Calu3 (cell line): ENCODE data around the gene CYB561D2. TPM values are rescaled to one million over a fixed set of nuclear protein-coding genes. Genes with fewer than 3 reads are reported as not detected.

Experiments
- BruUV-seq: library from RNA; stranded (reverse); fragments of 400-500 nt; replicated peaks from 2 replicates; lab custom pipeline; 2021; lab: Mats Ljungman, UMichigan
- CTCF ChIA-PET: fragments of 300-600 bp; sonication (Branson Sonifier 250); formaldehyde crosslinking; loops from one replicate; lab custom pipeline; 2022; ENCODE audit warnings: antibody characterized with exemption; lab: Charles Lee
- DNase-seq: peaks from one replicate; pipeline ENCODE4 v3.0.0; 2022
- H3K27ac Mint-ChIP-seq: one replicate; pipeline ENCODE4 v1.8.0; 2022; ENCODE audit warnings: mixed read lengths; ENCODE audit not compliant: unreplicated experiment
- H3K27me3 Mint-ChIP-seq: one replicate; pipeline ENCODE4 v1.8.0; 2022; ENCODE audit warnings: mixed read lengths; ENCODE audit not compliant: unreplicated experiment
- H3K36me3 Mint-ChIP-seq: one replicate; pipeline ENCODE4 v1.8.0; 2022; ENCODE audit warnings: mild to moderate bottlenecking, moderate library complexity, mixed read lengths; ENCODE audit not compliant: insufficient read depth, unreplicated experiment
- H3K4me1 Mint-ChIP-seq: one replicate; pipeline ENCODE4 v1.8.0; 2022; ENCODE audit warnings: mild to moderate bottlenecking, low read depth, mixed read lengths; ENCODE audit not compliant: unreplicated experiment
- H3K4me3 Mint-ChIP-seq: one replicate; pipeline ENCODE4 v1.8.0; 2022; ENCODE audit warnings: mild to moderate bottlenecking, low read depth, moderate library complexity, mixed read lengths; ENCODE audit not compliant: unreplicated experiment
- H3K9me3 Mint-ChIP-seq: one replicate; pipeline ENCODE4 v1.8.0; 2022; ENCODE audit warnings: low read depth, mixed read lengths; ENCODE audit not compliant: unreplicated experiment
- intact Hi-C: fragments of 100-400 bp; cut with micrococcal nuclease; formaldehyde crosslinking; loops from one replicate; pipeline ENCODE4 v1.10.0; 2022; ENCODE audit not compliant: unreplicated experiment
- total RNA-seq: library from RNA; stranded (reverse); gene quantifications from 2 replicates; pipeline ENCODE4 v1.2.3, GENCODE V29; 2022
- TF ChIP-seq, protein P1 (sequence below): fragments of 200-600 bp; IDR thresholded peaks from one replicate; pipeline ENCODE4 v1.8.0; 2022; ENCODE audit warnings: antibody characterized with exemption; ENCODE audit not compliant: unreplicated experiment

CYB561D2 gene
- total RNA-seq, 1 experiment from 2014 or later = 19.4 TPM

DNA sequence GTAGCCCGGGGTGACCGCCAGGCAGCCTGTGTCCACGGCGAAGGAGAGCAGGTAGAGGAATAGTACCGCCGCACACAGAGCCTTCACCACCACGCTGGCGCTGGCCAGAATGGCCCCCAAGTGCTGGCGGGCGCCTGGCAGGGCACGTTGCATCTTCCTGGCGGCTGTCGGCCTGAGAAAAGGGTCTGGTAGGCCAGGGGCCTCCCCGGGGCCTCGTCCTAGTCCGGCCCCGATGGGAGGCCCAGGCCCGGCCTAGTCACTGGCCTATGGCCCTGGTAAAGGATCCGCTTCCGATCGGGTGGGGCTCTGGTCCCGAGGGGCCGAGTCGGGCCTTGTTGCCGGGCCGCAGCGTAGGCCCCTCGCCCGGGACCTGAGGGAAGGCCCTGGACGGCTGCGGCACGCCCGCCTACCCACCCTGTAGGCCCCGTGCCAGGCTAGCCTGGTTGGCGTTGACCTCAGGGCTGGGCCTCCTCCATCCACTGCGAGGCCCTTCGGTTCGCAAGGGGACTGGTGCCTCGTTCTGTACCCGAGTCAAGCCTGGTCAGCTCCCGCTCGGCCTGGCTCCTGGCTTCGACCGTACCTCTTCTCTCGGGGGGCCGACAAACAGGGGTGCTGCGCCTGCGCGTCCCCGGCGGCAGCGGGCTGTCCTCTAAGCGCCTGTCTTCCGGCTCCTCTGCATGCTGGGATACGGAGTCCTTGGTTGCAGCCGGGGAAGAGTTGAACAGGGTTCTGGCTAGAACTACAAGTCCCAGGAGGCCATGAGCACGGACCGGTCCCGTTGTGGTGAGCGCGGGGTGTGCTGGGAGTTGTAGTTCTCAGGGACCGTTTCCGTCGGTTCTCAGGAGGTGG, 8.5 kb downstream of the CYB561D2 start, which contains the start of gene TMEM115:
TSS of gene TMEM115 (minus strand) at position 611 of the 849 bp plus-strand sequence. CDS start at position 153, 458 bp downstream.
- Mint-ChIP-seq H3K4me3 (peak within 1 kb of the TSS; percentile 96), H3K36me3 (peaks cover 25% of the 10 kb centered on the region), H3K27ac (peak within 1 kb of the TSS; percentile 92), H3K27me3 (peaks cover 15% of the 10 kb centered on the region), H3K4me1 (peaks cover 10% of the 10 kb centered on the region), H3K9me3 (no peaks in the 10 kb centered on the region)
- no TSS peak for BruUV-seq
- CTCF ChIA-PET = no interaction called here
- TF ChIP-seq, protein P1, sequence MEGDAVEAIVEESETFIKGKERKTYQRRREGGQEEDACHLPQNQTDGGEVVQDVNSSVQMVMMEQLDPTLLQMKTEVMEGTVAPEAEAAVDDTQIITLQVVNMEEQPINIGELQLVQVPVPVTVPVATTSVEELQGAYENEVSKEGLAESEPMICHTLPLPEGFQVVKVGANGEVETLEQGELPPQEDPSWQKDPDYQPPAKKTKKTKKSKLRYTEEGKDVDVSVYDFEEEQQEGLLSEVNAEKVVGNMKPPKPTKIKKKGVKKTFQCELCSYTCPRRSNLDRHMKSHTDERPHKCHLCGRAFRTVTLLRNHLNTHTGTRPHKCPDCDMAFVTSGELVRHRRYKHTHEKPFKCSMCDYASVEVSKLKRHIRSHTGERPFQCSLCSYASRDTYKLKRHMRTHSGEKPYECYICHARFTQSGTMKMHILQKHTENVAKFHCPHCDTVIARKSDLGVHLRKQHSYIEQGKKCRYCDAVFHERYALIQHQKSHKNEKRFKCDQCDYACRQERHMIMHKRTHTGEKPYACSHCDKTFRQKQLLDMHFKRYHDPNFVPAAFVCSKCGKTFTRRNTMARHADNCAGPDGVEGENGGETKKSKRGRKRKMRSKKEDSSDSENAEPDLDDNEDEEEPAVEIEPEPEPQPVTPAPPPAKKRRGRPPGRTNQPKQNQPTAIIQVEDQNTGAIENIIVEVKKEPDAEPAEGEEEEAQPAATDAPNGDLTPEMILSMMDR = no peak
- DNase-seq = peak; percentile 94
- intact Hi-C loops = no loop called here

DNA sequence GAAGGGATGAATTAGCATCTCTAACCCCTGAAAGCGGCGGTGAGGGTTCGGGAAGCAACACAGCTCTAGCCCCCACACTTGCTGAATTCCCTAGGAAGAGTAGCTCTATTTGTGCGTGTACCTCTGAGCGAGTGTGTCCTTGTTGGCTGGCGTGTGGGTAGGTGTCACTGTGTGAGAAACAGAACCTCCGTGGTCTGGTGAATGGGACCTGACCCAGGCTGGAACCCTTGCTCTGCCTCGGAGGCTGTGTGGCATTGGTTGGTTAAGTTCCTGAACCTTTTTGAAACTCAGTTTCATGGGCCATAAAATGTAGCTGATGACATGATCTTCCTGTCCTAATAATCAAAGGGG, 9.1 kb downstream of the CYB561D2 start:
- intact Hi-C loops = no loop called here
- H3K4me1 Mint-ChIP-seq = peaks cover 10% of the 10 kb centered on the region
- TF ChIP-seq, protein P1 = no peak
- no peaks in the 10 kb centered on the region for H3K9me3 Mint-ChIP-seq
- no TSS peak for BruUV-seq
- H3K27ac Mint-ChIP-seq = peak overlapping the region; percentile 92
- CTCF ChIA-PET = no interaction called here
- peak overlapping the region; percentile 96 for H3K4me3 Mint-ChIP-seq
- peaks cover 16% of the 10 kb centered on the region for H3K27me3 Mint-ChIP-seq
- DNase-seq = no peak
- H3K36me3 Mint-ChIP-seq = peaks cover 20% of the 10 kb centered on the region

DNA sequence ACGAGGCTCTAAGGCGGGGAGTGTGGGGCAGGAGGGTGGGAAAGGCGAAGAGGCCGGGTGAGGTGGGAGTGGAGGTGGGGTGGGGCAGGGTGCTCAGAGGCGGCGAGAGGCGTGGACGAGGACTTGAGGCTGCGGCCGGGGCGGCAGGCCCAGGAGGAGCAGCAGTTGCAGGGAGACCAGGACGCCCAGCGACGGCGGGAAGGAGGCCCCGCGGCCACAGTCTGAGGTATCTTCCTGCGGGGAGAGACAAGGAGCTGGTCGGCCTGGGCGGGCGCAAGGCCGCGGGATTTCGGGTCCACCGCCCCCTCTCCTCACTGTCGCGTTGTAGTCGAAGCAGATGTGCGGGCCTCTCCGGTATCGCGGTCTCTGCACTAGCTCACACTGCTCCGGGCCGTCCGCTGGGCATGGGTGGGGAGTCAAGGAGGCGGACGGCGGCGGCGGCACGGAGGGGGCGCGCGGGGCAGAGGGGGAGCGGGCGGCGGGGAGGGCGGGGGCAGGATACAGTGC, 14.0 kb downstream of the CYB561D2 start:
- H3K27me3 Mint-ChIP-seq = peaks cover 32% of the 10 kb centered on the region
- no peak overlapping the region for H3K27ac Mint-ChIP-seq
- intact Hi-C loops = no loop called here

DNA sequence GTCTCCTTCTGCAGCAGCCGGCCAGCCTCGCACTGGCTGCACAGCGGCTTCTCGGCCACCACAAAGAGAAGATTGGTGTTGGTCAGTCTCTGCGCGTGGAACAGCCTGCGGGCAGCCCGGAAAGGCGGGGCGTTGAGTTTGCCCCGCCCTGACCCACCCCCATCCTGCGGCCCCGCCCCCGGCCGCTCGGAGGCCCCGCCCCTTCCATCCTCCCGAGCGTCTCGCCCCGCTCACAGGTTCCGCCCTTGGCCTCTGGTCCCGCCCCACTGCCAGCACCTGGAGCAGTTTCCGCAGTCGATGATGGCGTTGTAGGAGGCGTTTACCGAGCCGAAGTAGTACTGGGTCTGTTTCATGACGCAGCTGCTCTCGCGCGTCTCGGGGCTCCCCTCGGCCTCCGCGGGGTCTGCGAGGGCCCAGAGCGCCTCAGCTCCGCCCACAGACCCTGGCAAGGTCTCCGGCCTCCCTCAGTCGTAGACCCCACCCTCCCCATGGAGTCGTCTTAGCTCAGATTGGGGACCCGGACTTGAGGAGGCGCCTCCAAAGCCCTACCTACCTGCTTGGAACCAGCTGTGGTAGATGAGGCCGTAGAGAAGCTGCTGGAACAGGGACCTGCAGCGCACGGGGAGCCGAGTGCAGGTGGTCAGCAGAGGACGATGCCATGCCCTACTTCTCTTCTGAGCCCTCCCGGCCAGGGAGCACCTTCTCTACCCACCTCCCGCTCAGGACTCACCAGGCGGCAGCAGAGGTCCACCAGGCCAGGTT, 14.6 kb downstream of the CYB561D2 start:
- intact Hi-C loops = no loop called here

More for the DNA sequence above, 14.0 kb downstream of the CYB561D2 start:
- no peak for DNase-seq
- CTCF ChIA-PET = interaction anchor here (0.6 kb wide), 1 partner anchor 187 kb away, joined by 3 read pairs; no protein-coding TSS in a partner anchor
- H3K4me1 Mint-ChIP-seq = no peaks in the 10 kb centered on the region
- BruUV-seq = no TSS peak
- no peaks in the 10 kb centered on the region for H3K9me3 Mint-ChIP-seq
- TF ChIP-seq, protein P1 = no peak
- peak overlapping the region; percentile 64 for H3K4me3 Mint-ChIP-seq
- peaks cover 14% of the 10 kb centered on the region for H3K36me3 Mint-ChIP-seq

More for the DNA sequence above, 14.6 kb downstream of the CYB561D2 start:
- H3K27me3 Mint-ChIP-seq = peaks cover 39% of the 10 kb centered on the region
- CTCF ChIA-PET = interaction anchor here (0.6 kb wide), 1 partner anchor 187 kb away, joined by 3 read pairs; no protein-coding TSS in a partner anchor
- TF ChIP-seq, protein P1 = no peak
- peaks cover 13% of the 10 kb centered on the region for H3K36me3 Mint-ChIP-seq
- BruUV-seq = no TSS peak
- no peaks in the 10 kb centered on the region for H3K9me3 Mint-ChIP-seq
- peak overlapping the region; percentile 64 for H3K4me3 Mint-ChIP-seq
- H3K4me1 Mint-ChIP-seq = no peaks in the 10 kb centered on the region
- DNase-seq = peak; percentile 87
- H3K27ac Mint-ChIP-seq = no peak overlapping the region
